Measurements from ENCODE around the gene UBE2D2. TPM values are rescaled to one million over a fixed set of nuclear protein-coding genes. Genes with fewer than 3 reads are reported as not detected.

The UBE2D2 gene
- total and polyA plus RNA-seq, 2 of the 13 experiments (the other 11 are each of a cell fraction or from before 2014, with no cell fraction given), result 79.1 to 109 TPM

DNA sequence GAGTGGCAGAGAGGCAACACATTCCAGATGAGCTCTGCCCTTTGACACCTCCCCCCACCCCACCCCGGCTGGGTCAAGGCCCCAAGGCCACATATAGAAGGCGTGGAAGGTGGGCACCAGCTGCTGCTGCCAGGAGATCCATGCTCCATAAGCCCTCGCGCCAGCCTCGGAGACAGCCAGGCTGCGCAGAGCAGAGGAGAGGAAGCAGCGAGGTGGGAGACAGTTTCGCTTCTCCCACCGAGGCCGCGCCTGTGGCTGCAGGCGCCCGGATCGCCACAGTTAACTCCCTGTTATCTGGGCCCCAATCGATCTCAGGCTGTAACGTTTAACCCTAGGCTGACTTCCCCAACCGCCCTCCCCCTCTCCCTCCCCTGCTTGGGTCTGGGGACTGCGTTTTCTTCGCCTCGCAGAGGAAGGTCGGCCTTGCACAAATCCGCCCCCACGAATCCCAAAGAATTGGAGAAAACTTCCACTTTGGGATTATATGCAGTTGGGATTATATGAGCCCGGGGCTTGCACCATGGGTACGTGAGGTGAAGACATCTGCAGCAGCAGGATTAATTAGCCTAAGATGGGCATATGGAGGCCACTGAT lies 85.9 kb downstream of the UBE2D2 start (continued):
- TF ChIP-seq, protein P1, sequence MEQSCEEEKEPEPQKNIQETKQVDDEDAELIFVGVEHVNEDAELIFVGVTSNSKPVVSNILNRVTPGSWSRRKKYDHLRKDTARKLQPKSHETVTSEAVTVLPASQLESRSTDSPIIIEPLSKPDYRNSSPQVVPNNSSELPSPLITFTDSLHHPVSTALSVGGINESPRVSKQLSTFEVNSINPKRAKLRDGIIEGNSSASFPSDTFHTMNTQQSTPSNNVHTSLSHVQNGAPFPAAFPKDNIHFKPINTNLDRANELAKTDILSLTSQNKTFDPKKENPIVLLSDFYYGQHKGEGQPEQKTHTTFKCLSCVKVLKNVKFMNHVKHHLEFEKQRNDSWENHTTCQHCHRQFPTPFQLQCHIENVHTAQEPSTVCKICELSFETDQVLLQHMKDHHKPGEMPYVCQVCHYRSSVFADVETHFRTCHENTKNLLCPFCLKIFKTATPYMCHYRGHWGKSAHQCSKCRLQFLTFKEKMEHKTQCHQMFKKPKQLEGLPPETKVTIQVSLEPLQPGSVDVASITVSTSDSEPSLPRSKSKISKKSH (CRISPR knock-in tag; IDR thresholded peaks at IDR 0.05; ENCODE audit: borderline replicate concordance), result no peak
- TF ChIP-seq MTF2 (CRISPR knock-in tag; IDR thresholded peaks at IDR 0.05; ENCODE audit: borderline replicate concordance) (no peak), SOX13 (IDR thresholded peaks at IDR 0.05) (no peak), SOX13 (CRISPR knock-in tag; conservative IDR thresholded peaks at IDR 0.05 in 1 of 2, IDR thresholded peaks at IDR 0.05 in 1 of 2) (no peak; a peak in 1 of 4 replicates), NFYC (CRISPR knock-in tag; IDR thresholded peaks at IDR 0.05) (no peak), ZSCAN9 (CRISPR knock-in tag; IDR thresholded peaks at IDR 0.05; ENCODE audit: borderline replicate concordance) (no peak), AKAP8 (CRISPR knock-in tag; IDR thresholded peaks at IDR 0.05) (no peak), HNRNPL (IDR thresholded peaks at IDR 0.05; ENCODE audit: low read depth, low read length) (0 out of 2 replicates have a peak, but pooled peaks have one; percentile 73), ZNF749 (CRISPR knock-in tag; IDR thresholded peaks at IDR 0.05; ENCODE audit: borderline replicate concordance) (no peak), MIXL1 (CRISPR knock-in tag; IDR thresholded peaks at IDR 0.05) (no peak), TRIM24 (CRISPR knock-in tag; IDR thresholded peaks at IDR 0.05) (no peak), ARHGAP35 (CRISPR knock-in tag; IDR thresholded peaks at IDR 0.05; ENCODE audit: borderline replicate concordance) (no peak), ZNF441 (CRISPR knock-in tag; IDR thresholded peaks at IDR 0.05; ENCODE audit: borderline replicate concordance) (no peak), ZNF12 (CRISPR knock-in tag; IDR thresholded peaks at IDR 0.05) (no peak), WIZ (CRISPR knock-in tag; IDR thresholded peaks at IDR 0.05) (no peak)
- TF ChIP-seq, protein P2, sequence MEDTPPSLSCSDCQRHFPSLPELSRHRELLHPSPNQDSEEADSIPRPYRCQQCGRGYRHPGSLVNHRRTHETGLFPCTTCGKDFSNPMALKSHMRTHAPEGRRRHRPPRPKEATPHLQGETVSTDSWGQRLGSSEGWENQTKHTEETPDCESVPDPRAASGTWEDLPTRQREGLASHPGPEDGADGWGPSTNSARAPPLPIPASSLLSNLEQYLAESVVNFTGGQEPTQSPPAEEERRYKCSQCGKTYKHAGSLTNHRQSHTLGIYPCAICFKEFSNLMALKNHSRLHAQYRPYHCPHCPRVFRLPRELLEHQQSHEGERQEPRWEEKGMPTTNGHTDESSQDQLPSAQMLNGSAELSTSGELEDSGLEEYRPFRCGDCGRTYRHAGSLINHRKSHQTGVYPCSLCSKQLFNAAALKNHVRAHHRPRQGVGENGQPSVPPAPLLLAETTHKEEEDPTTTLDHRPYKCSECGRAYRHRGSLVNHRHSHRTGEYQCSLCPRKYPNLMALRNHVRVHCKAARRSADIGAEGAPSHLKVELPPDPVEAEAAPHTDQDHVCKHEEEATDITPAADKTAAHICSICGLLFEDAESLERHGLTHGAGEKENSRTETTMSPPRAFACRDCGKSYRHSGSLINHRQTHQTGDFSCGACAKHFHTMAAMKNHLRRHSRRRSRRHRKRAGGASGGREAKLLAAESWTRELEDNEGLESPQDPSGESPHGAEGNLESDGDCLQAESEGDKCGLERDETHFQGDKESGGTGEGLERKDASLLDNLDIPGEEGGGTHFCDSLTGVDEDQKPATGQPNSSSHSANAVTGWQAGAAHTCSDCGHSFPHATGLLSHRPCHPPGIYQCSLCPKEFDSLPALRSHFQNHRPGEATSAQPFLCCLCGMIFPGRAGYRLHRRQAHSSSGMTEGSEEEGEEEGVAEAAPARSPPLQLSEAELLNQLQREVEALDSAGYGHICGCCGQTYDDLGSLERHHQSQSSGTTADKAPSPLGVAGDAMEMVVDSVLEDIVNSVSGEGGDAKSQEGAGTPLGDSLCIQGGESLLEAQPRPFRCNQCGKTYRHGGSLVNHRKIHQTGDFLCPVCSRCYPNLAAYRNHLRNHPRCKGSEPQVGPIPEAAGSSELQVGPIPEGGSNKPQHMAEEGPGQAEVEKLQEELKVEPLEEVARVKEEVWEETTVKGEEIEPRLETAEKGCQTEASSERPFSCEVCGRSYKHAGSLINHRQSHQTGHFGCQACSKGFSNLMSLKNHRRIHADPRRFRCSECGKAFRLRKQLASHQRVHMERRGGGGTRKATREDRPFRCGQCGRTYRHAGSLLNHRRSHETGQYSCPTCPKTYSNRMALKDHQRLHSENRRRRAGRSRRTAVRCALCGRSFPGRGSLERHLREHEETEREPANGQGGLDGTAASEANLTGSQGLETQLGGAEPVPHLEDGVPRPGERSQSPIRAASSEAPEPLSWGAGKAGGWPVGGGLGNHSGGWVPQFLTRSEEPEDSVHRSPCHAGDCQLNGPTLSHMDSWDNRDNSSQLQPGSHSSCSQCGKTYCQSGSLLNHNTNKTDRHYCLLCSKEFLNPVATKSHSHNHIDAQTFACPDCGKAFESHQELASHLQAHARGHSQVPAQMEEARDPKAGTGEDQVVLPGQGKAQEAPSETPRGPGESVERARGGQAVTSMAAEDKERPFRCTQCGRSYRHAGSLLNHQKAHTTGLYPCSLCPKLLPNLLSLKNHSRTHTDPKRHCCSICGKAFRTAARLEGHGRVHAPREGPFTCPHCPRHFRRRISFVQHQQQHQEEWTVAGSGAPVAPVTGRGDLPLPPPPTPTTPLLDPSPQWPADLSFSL (CRISPR knock-in tag; IDR thresholded peaks at IDR 0.05), result no peak
- TF ChIP-seq, protein P3, sequence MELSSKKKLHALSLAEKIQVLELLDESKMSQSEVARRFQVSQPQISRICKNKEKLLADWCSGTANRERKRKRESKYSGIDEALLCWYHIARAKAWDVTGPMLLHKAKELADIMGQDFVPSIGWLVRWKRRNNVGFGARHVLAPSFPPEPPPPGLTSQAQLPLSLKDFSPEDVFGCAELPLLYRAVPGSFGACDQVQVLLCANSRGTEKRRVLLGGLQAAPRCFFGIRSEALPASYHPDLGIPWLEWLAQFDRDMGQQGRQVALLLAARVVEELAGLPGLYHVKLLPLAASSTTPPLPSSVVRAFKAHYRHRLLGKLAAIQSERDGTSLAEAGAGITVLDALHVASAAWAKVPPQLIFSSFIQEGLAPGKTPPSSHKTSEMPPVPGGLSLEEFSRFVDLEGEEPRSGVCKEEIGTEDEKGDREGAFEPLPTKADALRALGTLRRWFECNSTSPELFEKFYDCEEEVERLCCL (CRISPR knock-in tag; IDR thresholded peaks at IDR 0.05; ENCODE audit: borderline replicate concordance), result no peak
- TF ChIP-seq, protein P4, sequence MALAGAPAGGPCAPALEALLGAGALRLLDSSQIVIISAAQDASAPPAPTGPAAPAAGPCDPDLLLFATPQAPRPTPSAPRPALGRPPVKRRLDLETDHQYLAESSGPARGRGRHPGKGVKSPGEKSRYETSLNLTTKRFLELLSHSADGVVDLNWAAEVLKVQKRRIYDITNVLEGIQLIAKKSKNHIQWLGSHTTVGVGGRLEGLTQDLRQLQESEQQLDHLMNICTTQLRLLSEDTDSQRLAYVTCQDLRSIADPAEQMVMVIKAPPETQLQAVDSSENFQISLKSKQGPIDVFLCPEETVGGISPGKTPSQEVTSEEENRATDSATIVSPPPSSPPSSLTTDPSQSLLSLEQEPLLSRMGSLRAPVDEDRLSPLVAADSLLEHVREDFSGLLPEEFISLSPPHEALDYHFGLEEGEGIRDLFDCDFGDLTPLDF (CRISPR knock-in tag; IDR thresholded peaks at IDR 0.05), result no peak
